ENCODE results near the gene KIRREL2. TPM values are rescaled to one million over a fixed set of nuclear protein-coding genes. Genes with fewer than 3 reads are reported as not detected.

The KIRREL2 gene
- total RNA-seq, 5 donors from 2014 or later (not counting 1 experiment from before 2014, with no cell fraction given), result 0.16 to 0.28 (median 0.25) TPM

- H3K27ac ChIP-seq (ENCODE audit: low read length), result peak overlapping the region; percentile 99
- H3K36me3 ChIP-seq (ENCODE audit: control insufficient read depth in 2 of 2, extremely low read depth in 1 of 2, insufficient read depth in 1 of 2, low read length in 1 of 2), result peaks cover 7 to 19% of the 10 kb centered on the region in 2 donors
- 57% methylated on average over 1 of the region's 2 CpGs for WGBS (ENCODE audit: insufficient coverage)
- H3K4me3 ChIP-seq (ENCODE audit: control insufficient read depth in 1 of 2, extremely low read depth in 1 of 2, low read length in 1 of 2), result peak overlapping the region; percentile 69 to 97
- Mint-ChIP-seq H3K27me3 (no peaks in the 10 kb centered on the region), H3K36me3 (peaks cover 6% of the 10 kb centered on the region), H3K4me3 (peak overlapping the region; percentile 97 to 100 (median 98)), H3K4me1 (peaks cover 55 to 65% (median 61%) of the 10 kb centered on the region in 3 donors), H3K9me3 (no peaks in the 10 kb centered on the region), H3K27ac (peak overlapping the region; percentile 99)
- POLR2A ChIA-PET, result no interaction called here
- no peaks in the 10 kb centered on the region for H3K9me3 ChIP-seq
- CTCF ChIA-PET, result no interaction called here
- peaks cover 32 to 76% of the 10 kb centered on the region in 2 experiments for H3K4me1 ChIP-seq (ENCODE audit: control insufficient read depth in 1 of 2, extremely low read depth in 1 of 2, insufficient read depth in 2 of 2, low read length in 2 of 2)
- no peak for DNase-seq
- ATAC-seq (replicated peaks in 1 of 4), result no peak
- no peaks in the 10 kb centered on the region for H3K27me3 ChIP-seq (replicated peaks in 1 of 2; ENCODE audit: control insufficient read depth in 2 of 2, extremely low read depth in 1 of 2, insufficient read depth in 2 of 2, low read length in 1 of 2)
Measured at GRCh38 chr19:35901055-35901644, 44.4 kb downstream of the KIRREL2 start.

DNA sequence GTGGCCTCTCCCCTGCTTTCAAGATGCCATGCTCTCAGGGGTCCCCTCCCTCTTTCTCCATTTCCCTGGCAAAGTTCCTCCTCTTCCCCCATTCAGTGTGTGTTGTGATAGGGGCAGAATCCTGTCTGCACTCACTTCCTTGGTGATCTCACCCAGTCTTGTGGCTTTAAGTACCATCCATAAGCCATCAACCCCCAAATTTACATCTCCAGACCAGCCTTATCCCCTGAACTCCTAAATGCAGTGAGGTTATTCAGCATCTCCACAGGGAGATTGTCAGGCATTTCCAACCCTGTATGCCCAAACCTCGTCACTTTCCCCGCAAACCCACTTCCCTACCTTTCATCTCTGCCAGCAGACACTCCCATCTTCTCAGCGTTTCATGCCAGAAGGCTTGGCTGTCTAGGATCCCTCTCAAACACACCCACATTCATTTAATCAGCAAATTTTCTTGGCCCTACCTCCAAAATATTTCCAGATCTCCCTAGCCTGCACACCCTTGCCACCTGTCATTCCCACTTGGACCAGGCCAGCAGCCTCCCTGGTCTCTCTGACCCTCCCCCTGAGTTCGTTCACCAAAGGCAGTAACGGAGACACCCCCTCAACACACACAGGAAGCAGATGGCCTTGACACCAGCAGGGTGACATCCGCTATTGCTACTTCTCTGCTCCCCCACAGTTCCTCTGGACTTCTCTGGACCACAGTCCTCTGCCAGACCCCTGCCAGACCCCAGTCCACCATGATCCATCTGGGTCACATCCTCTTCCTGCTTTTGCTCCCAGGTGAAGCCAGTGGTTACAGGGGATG is 45.3 kb downstream of the KIRREL2 start, which contains the start of gene HCST:
HCST (plus strand) TSS at position 676 of the 808 bp plus-strand sequence; CDS start at position 741, 65 bp downstream.
- Mint-ChIP-seq H3K9me3 (no peaks in the 10 kb centered on the region), H3K4me3 (peak within 1 kb of the TSS; percentile 97 to 100 (median 98)), H3K36me3 (peaks cover 6% of the 10 kb centered on the region), H3K27ac (peak within 1 kb of the TSS; percentile 99), H3K4me1 (peaks cover 56 to 64% (median 60%) of the 10 kb centered on the region in 3 donors), H3K27me3 (no peaks in the 10 kb centered on the region)
- H3K4me1 ChIP-seq (ENCODE audit: control insufficient read depth in 1 of 2, extremely low read depth in 1 of 2, insufficient read depth in 2 of 2, low read length in 2 of 2), result peaks cover 29 to 74% of the 10 kb centered on the region in 2 experiments
- 0% methylated on average over 6 of the region's 6 CpGs for WGBS (ENCODE audit: insufficient coverage)
- H3K27ac ChIP-seq (ENCODE audit: low read length), result peak within 1 kb of the TSS; percentile 99
- ChIA-PET CTCF (no interaction called here), POLR2A (no interaction called here)
- DNase-seq (peak in 25 of 35 experiments; percentile 15 to 76 (median 38)), ATAC-seq (replicated peaks in 1 of 4) (peak; percentile 14 to 38 (median 32))
- no peaks in the 10 kb centered on the region for H3K27me3 ChIP-seq (replicated peaks in 1 of 2; ENCODE audit: control insufficient read depth in 2 of 2, extremely low read depth in 1 of 2, insufficient read depth in 2 of 2, low read length in 1 of 2)
- peaks cover 0 to 9% of the 10 kb centered on the region in 2 donors for H3K36me3 ChIP-seq (ENCODE audit: control insufficient read depth in 2 of 2, extremely low read depth in 1 of 2, insufficient read depth in 1 of 2, low read length in 1 of 2)
- no peaks in the 10 kb centered on the region for H3K9me3 ChIP-seq
- peak within 1 kb of the TSS; percentile 69 to 97 for H3K4me3 ChIP-seq (ENCODE audit: control insufficient read depth in 1 of 2, extremely low read depth in 1 of 2, low read length in 1 of 2)

DNA sequence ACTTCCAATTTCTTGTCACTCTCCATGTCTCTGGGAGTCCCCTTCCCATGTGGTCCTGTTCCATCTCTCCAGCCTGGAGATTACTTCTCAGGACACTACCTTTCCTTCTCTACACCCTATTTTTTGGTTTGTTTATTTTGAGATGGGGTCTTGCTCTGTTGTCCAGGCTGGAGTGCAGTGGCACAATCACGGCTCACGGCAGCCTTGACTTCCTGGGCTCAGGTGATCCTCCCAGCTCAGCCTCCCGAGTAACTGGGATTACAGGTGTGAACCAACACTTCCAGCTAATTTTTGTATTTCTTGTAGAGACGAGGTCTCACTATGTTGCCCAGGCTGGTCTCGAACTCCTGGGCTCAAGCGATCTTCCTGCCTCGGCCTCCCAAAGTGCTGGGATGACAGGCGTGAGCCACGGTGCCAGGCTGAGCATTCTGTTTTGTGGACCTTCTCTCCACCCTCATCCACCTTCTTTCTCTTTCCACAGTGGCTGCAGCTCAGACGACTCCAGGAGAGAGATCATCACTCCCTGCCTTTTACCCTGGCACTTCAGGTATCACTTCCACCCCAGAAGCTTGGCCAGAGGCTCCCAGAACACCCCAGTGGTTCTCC is 46.3 kb downstream of the KIRREL2 start:
- ChIA-PET CTCF (no interaction called here), POLR2A (interaction anchor here in 1 of 2 donors (0.5 kb wide), 1 partner anchor 19 kb away, joined by 3 read pairs; no protein-coding TSS in a partner anchor)
- Histone ChIP-seq H3K27me3 (replicated peaks in 1 of 2; ENCODE audit: control insufficient read depth in 2 of 2, extremely low read depth in 1 of 2, insufficient read depth in 2 of 2, low read length in 1 of 2) (no peaks in the 10 kb centered on the region), H3K27ac (ENCODE audit: low read length) (peak overlapping the region; percentile 99), H3K4me1 (ENCODE audit: control insufficient read depth in 1 of 2, extremely low read depth in 1 of 2, insufficient read depth in 2 of 2, low read length in 2 of 2) (peaks cover 23 to 73% of the 10 kb centered on the region in 2 experiments), H3K9me3 (no peaks in the 10 kb centered on the region), H3K4me3 (ENCODE audit: control insufficient read depth in 1 of 2, extremely low read depth in 1 of 2, low read length in 1 of 2) (peak overlapping the region; percentile 69 to 97), H3K36me3 (ENCODE audit: control insufficient read depth in 2 of 2, extremely low read depth in 1 of 2, insufficient read depth in 1 of 2, low read length in 1 of 2) (peaks cover 0 to under 1% of the 10 kb centered on the region in 2 donors)
- H3K9me3 Mint-ChIP-seq, result no peaks in the 10 kb centered on the region
- no peak for ATAC-seq (replicated peaks in 1 of 4)
- H3K27me3 Mint-ChIP-seq, result no peaks in the 10 kb centered on the region
- no peak for DNase-seq
- H3K4me1 Mint-ChIP-seq, result peaks cover 52 to 62% (median 58%) of the 10 kb centered on the region in 3 donors
- peak overlapping the region; percentile 99 for H3K27ac Mint-ChIP-seq
- peak overlapping the region; percentile 97 to 100 (median 98) for H3K4me3 Mint-ChIP-seq
- 19% methylated on average over 8 of the region's 10 CpGs for WGBS (ENCODE audit: insufficient coverage)
- H3K36me3 Mint-ChIP-seq, result peaks cover 2% of the 10 kb centered on the region

DNA sequence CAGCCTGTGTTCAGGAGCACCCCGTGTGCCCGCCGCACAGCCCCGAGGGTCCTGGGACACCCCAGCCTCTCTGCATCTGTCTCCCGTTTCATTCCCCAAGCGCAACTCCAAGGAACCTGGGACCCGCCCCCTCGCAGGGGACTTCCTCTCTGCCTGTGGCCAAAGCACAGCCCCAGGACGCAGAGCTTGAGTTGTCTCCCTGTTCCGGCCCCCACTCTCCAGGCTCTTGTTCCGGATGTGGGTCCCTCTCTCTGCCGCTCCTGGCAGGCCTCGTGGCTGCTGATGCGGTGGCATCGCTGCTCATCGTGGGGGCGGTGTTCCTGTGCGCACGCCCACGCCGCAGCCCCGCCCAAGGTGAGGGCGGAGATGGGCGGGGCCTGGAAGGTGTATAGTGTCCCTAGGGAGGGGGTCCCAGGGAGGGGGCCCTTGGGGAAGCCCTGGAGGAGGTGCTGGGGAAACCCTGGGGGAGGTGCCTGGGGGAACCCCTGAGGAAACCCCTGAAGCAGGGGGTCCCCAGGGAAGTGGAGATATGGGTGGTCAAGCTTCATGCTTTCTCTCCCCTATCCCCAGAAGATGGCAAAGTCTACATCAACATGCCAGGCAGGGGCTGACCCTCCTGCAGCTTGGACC is 47.0 kb downstream of the KIRREL2 start:
- H3K36me3 ChIP-seq (ENCODE audit: control insufficient read depth in 2 of 2, extremely low read depth in 1 of 2, insufficient read depth in 1 of 2, low read length in 1 of 2), result no peaks in the 10 kb centered on the region
- H3K36me3 Mint-ChIP-seq, result peaks cover 1% of the 10 kb centered on the region
- WGBS (ENCODE audit: insufficient coverage), result 0% methylated on average over 16 of the region's 24 CpGs
- H3K27me3 Mint-ChIP-seq, result no peaks in the 10 kb centered on the region
- peak; percentile 68 to 72 (median 71) for ATAC-seq (replicated peaks in 1 of 4)
- ChIA-PET CTCF (no interaction called here), POLR2A (interaction anchor here in 1 of 2 donors (0.6 kb wide), 1 partner anchor 225 kb away, joined by 7 read pairs; no protein-coding TSS in a partner anchor)
- no peaks in the 10 kb centered on the region for H3K9me3 Mint-ChIP-seq
- H3K4me3 Mint-ChIP-seq, result peak overlapping the region; percentile 97 to 100 (median 98)
- peak overlapping the region; percentile 99 for H3K27ac ChIP-seq (ENCODE audit: low read length)
- no peaks in the 10 kb centered on the region for H3K27me3 ChIP-seq (replicated peaks in 1 of 2; ENCODE audit: control insufficient read depth in 2 of 2, extremely low read depth in 1 of 2, insufficient read depth in 2 of 2, low read length in 1 of 2)
- H3K27ac Mint-ChIP-seq, result peak overlapping the region; percentile 99
- no peaks in the 10 kb centered on the region for H3K9me3 ChIP-seq
- H3K4me1 Mint-ChIP-seq, result peaks cover 50 to 61% (median 57%) of the 10 kb centered on the region in 3 donors
- DNase-seq, result peak; percentile 81 to 95 (median 90)
- H3K4me3 ChIP-seq (ENCODE audit: control insufficient read depth in 1 of 2, extremely low read depth in 1 of 2, low read length in 1 of 2), result peak overlapping the region; percentile 69 to 97
- peaks cover 21 to 71% of the 10 kb centered on the region in 2 experiments for H3K4me1 ChIP-seq (ENCODE audit: control insufficient read depth in 1 of 2, extremely low read depth in 1 of 2, insufficient read depth in 2 of 2, low read length in 2 of 2)

DNA sequence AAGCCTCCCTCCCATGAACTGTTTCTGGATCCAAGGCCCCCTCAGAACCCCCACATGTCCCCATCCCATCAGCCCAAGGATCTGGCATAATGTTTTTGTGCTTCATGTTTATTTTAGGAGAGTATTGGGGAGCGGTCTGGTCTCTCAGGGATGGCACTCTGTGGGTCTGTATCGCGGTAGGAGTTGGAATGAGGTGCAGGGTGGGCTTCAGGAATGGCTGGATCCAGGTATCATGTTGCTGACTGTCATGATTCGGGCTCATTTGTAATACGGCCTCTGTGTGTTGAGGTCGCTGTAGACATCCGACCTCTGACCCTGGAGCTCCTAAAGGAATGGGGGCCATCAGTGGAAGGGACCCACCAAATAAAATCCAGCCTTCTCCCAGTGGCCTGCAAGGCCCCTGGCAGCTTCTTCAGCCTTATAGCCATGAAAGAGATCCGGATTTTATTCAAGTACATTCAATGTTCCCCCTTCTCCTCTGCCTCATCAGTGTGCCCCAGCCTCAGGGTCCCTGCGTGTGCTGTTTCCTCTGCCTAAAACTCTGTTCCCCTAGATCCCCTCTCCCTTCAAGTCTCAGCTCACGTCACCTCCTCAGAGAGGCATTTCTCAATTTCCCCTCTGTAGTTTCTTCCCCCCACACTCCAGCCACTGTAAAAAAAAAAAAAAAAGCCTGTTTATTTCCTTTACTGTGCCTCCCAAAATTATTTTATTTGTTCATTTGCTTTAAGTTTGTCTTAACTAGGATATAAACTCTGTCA is 47.8 kb downstream of the KIRREL2 start:
- DNase-seq, result no peak
- Histone ChIP-seq H3K36me3 (ENCODE audit: control insufficient read depth in 2 of 2, extremely low read depth in 1 of 2, insufficient read depth in 1 of 2, low read length in 1 of 2) (no peaks in the 10 kb centered on the region), H3K9me3 (no peaks in the 10 kb centered on the region), H3K27ac (ENCODE audit: low read length) (peak overlapping the region; percentile 99), H3K4me1 (ENCODE audit: control insufficient read depth in 1 of 2, extremely low read depth in 1 of 2, insufficient read depth in 2 of 2, low read length in 2 of 2) (peaks cover 28 to 74% of the 10 kb centered on the region in 2 experiments), H3K27me3 (replicated peaks in 1 of 2; ENCODE audit: control insufficient read depth in 2 of 2, extremely low read depth in 1 of 2, insufficient read depth in 2 of 2, low read length in 1 of 2) (no peaks in the 10 kb centered on the region), H3K4me3 (ENCODE audit: control insufficient read depth in 1 of 2, extremely low read depth in 1 of 2, low read length in 1 of 2) (peak overlapping the region; percentile 25 to 97)
- Mint-ChIP-seq H3K9me3 (no peaks in the 10 kb centered on the region), H3K27me3 (no peaks in the 10 kb centered on the region), H3K4me3 (peak overlapping the region; percentile 39 to 100 (median 98)), H3K27ac (peak overlapping the region; percentile 85 to 89), H3K4me1 (peaks cover 56 to 65% (median 60%) of the 10 kb centered on the region in 3 donors), H3K36me3 (no peaks in the 10 kb centered on the region)
- POLR2A ChIA-PET, result no interaction called here
- WGBS (ENCODE audit: insufficient coverage), result 89% methylated on average over 9 of the region's 10 CpGs
- no peak for ATAC-seq (replicated peaks in 1 of 4)
- CTCF ChIA-PET, result interaction anchor here in 1 of 2 donors (0.6 kb wide), 1 partner anchor 23 kb away, joined by 3 read pairs; no protein-coding TSS in a partner anchor
